Measurements from ENCODE around the gene RAMP1.

GRCh38 chr2:237892984-237893595, 33.7 kb downstream of the RAMP1 start:
- no peak for TF ChIP-seq POLR2AphosphoS5 (IDR thresholded peaks at IDR 0.05; ENCODE audit: low read depth, low read length)
- TF ChIP-seq REST (IDR thresholded peaks at IDR 0.05; ENCODE audit: insufficient read depth in 1 of 2, low read depth in 2 of 2, low read length in 2 of 2): no peak
- no peak for TF ChIP-seq TAF1 (IDR thresholded peaks at IDR 0.05; ENCODE audit: borderline replicate concordance, insufficient read depth, low read length)

Data from PFSK-1 (cell line).